ENCODE results near the gene FRMD5.

- TF ChIP-seq CTCF (IDR thresholded peaks at IDR 0.05; ENCODE audit: poor library complexity) (no peak), EZH2 (IDR thresholded peaks at IDR 0.05; ENCODE audit: borderline replicate concordance) (no peak), EZH2phosphoT487 (IDR thresholded peaks at IDR 0.05; ENCODE audit: low read depth, severe bottlenecking, unreplicated experiment) (no peak)
These were observed 264.0 kb downstream of the FRMD5 start for GRCh38 chr15:43931119-43931518.
